AG04450 (cell line): ENCODE measurements around the gene ANKRD9. TPM values are rescaled to one million over a fixed set of nuclear protein-coding genes. Genes with fewer than 3 reads are reported as not detected.
A peak's percentile ranks its signal among the peaks of the same experiment; 100 is the strongest.
"Not testable (repeated sequence)": the region's sequence is repeated elsewhere in the genome, so short reads cannot be mapped to it uniquely, and the experiment has no call there.

Experiments used
- CTCF ChIA-PET: fragments of 300-600, 350-600 bp; formaldehyde crosslinking; extraction: SDS; loops from one replicate; lab custom pipeline; 2022; ENCODE audit warnings: antibody characterized with exemption, inconsistent platforms; lab: Charles Lee
- POLR2A ChIA-PET: fragments of 350-600 bp; formaldehyde crosslinking; extraction: SDS; loops from one replicate; lab custom pipeline; 2021; ENCODE audit warnings: antibody characterized with exemption, inconsistent platforms; lab: Yijun Ruan, JAX
- DNase-seq: peaks from one replicate; pipeline ENCODE4 v3.0.0-alpha.2; 2011; ENCODE audit warnings: low read depth, low spot score
- H3K27ac ChIP-seq: one replicate; pipeline ENCODE4 v1.5.1; 2012; ENCODE audit warnings: low read depth, low read length, control low read depth
- H3K27me3 ChIP-seq: one replicate; pipeline ENCODE4 v1.6.0; 2012; ENCODE audit warnings: low read length; ENCODE audit not compliant: control insufficient read depth, insufficient read depth
- H3K4me3 ChIP-seq: 2 replicates; pipeline ENCODE4 v1.5.1; 2011; ENCODE audit warnings: mild to moderate bottlenecking, low read depth, low read length, control low read depth
- H3K9me3 ChIP-seq: 2 replicates; pipeline ENCODE4 v1.5.1; 2012; ENCODE audit warnings: low read length; ENCODE audit not compliant: control insufficient read depth, insufficient read depth
- polyA plus RNA-seq: library from polyadenylated mRNA; depleted of rRNA; stranded (reverse); fragments of >200 nt; gene quantifications from 2 replicates; pipeline ENCODE4 v1.2.3, GENCODE V29; 2011
- TF ChIP-seq, protein P1 (sequence below): IDR thresholded peaks from 2 replicates; pipeline ENCODE4 v1.5.1; 2011; ENCODE audit warnings: low read depth, low read length, control low read depth, inconsistent platforms

ANKRD9 gene
- polyA plus RNA-seq, 1 experiment: 4.0 TPM

DNA sequence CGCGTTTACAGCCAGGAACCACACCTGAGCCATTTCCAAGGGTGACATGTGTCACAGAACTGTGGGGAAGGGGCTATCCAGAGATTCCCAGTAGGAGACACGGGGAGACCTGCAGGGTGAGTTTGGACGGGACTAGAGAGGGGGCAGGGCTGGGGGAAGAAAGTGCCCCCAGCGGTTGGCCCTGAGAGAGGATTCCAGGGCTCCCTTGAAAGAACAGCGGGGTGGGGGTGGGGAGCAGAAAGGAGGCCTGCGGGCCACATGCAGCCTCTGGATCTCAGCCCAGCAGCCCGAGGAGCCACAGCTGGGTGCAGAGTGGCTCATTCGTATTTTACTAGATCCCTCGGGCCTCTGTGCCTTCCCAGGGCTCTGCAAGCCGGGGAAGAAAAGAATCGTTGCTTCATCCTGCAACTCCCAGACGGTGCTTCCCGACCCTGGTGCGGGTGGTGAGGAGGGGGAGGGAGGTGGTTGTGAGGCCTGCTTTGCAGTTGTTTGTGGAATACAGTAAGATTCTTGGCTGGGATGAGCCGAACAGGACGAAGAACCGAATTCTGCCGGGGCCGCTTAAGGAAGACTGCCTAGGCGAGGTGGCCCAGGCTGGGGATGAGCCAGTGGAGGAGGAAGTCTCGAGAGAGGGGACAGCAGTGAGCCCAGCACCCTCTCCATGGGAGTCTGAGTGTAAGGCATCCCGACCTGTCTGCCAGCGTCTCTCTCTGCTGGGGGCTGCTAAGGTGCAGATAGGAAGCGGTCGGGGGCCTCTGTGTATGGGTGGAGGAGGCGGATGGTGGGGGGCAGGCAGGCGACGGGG is 36.1 kb upstream of the ANKRD9 start:
- H3K27ac ChIP-seq: no peak overlapping the region
- TF ChIP-seq, protein P1, sequence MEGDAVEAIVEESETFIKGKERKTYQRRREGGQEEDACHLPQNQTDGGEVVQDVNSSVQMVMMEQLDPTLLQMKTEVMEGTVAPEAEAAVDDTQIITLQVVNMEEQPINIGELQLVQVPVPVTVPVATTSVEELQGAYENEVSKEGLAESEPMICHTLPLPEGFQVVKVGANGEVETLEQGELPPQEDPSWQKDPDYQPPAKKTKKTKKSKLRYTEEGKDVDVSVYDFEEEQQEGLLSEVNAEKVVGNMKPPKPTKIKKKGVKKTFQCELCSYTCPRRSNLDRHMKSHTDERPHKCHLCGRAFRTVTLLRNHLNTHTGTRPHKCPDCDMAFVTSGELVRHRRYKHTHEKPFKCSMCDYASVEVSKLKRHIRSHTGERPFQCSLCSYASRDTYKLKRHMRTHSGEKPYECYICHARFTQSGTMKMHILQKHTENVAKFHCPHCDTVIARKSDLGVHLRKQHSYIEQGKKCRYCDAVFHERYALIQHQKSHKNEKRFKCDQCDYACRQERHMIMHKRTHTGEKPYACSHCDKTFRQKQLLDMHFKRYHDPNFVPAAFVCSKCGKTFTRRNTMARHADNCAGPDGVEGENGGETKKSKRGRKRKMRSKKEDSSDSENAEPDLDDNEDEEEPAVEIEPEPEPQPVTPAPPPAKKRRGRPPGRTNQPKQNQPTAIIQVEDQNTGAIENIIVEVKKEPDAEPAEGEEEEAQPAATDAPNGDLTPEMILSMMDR: 0 out of 2 replicates have a peak, but pooled peaks have one; percentile 22
- CTCF ChIA-PET: no interaction called here
- DNase-seq: peak; percentile 7
- H3K4me3 ChIP-seq: no peak overlapping the region
- POLR2A ChIA-PET: no interaction called here
- H3K27me3 ChIP-seq: peaks cover 19% of the 10 kb centered on the region
- peaks cover 6% of the 10 kb centered on the region for H3K9me3 ChIP-seq

DNA sequence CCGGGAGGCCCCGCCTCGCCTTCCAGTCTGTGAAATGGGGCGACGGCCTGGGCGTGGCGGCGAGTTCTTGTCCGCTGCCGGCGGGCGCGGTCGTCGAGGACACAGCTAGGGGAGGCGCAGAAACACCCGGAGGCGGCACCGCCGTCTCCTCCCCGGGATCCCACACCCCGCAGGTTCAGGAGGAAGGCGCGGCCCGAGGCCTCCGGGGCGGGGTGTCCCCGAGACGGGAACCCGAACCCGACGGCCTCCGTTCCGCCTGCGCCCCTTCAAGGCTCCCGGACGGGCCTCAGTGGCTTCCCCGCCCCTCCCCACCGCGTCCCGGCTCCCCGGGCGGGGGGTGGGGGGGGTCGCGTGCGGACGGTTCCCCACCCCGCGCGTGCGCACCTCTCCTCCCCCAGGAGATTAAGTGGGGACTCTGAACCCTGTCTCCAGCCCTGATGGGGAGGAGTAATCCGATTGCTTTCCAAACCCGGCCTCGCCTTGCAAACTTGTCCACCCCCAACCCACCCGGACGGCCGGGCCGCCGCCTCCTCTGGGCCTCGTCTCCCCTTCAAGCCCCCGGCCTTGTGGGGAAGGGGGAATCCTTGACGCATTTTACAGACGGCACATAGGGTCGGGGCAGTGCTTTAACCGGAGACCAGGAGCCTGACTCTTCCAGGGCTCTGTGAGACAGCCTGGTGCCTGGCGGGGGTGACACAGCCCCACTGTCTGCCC is 35.3 kb upstream of the ANKRD9 start:
- DNase-seq: no peak
- ChIA-PET POLR2A (no interaction called here), CTCF (interaction anchor here (0.5 kb wide), 1 partner anchor 49 kb away, joined by 3 read pairs; no protein-coding TSS in a partner anchor)
- TF ChIP-seq, protein P1: no peak
- no peak overlapping the region for H3K27ac ChIP-seq
- H3K27me3 ChIP-seq: peaks cover 19% of the 10 kb centered on the region
- peaks cover 6% of the 10 kb centered on the region for H3K9me3 ChIP-seq
- no peak overlapping the region for H3K4me3 ChIP-seq

DNA sequence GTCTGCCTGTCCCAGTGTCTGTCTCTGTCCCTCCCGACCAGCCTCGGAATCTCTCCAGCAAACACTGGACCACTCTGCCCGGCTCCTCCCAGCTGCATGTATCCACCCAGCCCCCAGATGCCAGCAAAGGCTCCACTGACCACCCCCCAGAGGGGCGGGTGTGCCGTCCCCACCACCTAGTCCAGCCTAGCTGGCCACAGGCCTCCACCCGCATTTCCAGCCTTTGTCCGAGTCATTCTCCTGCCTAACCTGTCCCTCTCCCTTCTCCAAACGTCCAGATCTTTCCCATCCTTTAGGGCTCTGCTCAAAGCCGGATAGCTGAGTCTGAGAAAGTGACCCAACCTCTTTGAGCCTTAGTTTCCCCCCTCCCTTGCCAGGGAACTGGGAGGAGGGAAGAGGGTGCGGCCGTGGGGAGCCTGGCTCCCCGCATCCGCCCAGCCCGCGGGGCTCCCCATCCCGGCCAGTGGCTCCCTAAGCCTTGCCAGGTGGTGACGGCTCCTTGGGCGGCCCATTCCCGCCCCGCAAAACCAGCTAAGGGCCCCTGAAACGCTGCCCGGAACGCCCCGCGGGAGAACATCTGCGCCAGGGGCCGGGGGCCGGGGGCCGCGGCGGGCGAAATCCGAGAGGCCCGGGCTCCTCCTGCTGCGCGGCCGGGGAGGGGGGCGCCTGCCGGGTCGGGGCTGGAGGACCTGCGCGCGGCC is 34.6 kb upstream of the ANKRD9 start:
- ChIA-PET POLR2A (no interaction called here), CTCF (interaction anchor here (0.5 kb wide), 1 partner anchor 50 kb away, joined by 3 read pairs; no protein-coding TSS in a partner anchor)
- Histone ChIP-seq H3K4me3 (no peak overlapping the region), H3K9me3 (peaks cover 6% of the 10 kb centered on the region), H3K27ac (no peak overlapping the region), H3K27me3 (peaks cover 18% of the 10 kb centered on the region)
- TF ChIP-seq, protein P1: no peak
- DNase-seq: no peak

DNA sequence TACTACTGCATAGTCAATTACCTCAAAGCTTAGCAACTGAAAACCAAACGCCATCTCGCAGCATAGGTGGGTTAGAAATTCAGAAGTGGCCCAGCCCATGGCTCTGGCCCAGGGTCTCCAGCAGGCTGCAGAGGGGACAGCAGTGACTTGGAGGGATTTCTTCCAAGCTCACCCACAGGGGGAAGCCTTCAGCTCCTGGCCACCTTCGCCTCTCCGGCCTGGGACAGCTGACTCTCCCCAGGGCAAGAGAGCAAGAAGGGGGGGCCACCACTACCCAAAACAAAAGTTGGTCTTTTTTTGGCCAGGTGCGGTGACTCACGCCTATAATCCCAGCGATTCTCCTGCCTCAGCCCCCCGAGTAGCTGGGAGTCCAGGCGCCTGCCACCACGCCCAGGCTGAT is 32.2 kb upstream of the ANKRD9 start:
- TF ChIP-seq, protein P1: no peak
- DNase-seq: no peak
- Histone ChIP-seq H3K9me3 (no peaks in the 10 kb centered on the region; the same call in 1 of the 2 replicates), H3K4me3 (no peak overlapping the region), H3K27ac (no peak overlapping the region), H3K27me3 (peaks cover 13% of the 10 kb centered on the region)
- ChIA-PET POLR2A (interaction anchor here (0.5 kb wide), 1 partner anchor 32 kb away, joined by 3 read pairs; no protein-coding TSS in a partner anchor), CTCF (no interaction called here)

DNA sequence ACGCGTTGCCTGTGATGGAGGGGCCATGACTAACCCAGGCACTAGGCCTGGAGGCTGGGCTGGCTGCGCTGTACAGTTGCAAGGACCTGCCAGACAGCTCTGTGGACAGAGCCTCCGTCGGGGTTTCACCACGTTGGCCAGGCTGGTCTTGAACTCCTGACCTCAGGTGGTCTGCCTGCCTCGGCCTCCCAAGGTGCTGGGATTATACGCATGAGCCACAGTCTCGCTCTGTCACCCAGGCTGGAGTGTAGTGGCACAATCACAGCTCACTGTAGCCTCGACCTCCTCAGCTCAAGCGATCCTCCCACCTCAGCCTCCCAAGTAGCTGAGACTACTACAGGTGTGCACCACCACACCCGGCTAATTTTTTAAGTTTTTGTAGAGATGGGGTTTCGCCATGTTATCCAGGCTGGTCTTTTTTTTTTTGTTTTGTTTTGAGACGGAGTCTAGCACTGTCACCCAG is 31.5 kb upstream of the ANKRD9 start:
- peaks cover 13% of the 10 kb centered on the region for H3K27me3 ChIP-seq
- H3K4me3 ChIP-seq, DNase-seq, H3K9me3 ChIP-seq, H3K27ac ChIP-seq: not testable (repeated sequence)
- CTCF ChIA-PET: interaction anchor here (0.7 to 1.7 kb wide), 2 partner anchors 16 to 54 kb away, joined by 3 to 5 read pairs; no protein-coding TSS in a partner anchor
- POLR2A ChIA-PET: interaction anchor here (0.5 to 1.0 kb wide), 2 partner anchors 32 to 54 kb away, joined by 3 read pairs; no protein-coding TSS in a partner anchor
